Measurements from ENCODE around the gene RAC3. TPM values are rescaled to one million over a fixed set of nuclear protein-coding genes. Genes with fewer than 3 reads are reported as not detected.

RAC3 gene
- total and polyA plus RNA-seq, 9 donors = 7.2 to 15.3 (median 11.2) TPM

- H3K27ac ChIP-seq (ENCODE audit: low read length) = no peak overlapping the region
- no peak overlapping the region for H3K4me3 ChIP-seq (ENCODE audit: low read length)
- peaks cover 5% of the 10 kb centered on the region for H3K36me3 ChIP-seq (ENCODE audit: control insufficient read depth, insufficient read depth, low read length)
- no peak for DNase-seq
- H3K4me1 ChIP-seq (ENCODE audit: control insufficient read depth, insufficient read depth, low read length) = peaks cover 33% of the 10 kb centered on the region
- no peaks in the 10 kb centered on the region for H3K9me3 ChIP-seq (replicated peaks; ENCODE audit: control insufficient read depth, low read depth, low read length)
- WGBS (ENCODE audit: insufficient coverage) = 96% methylated on average over 16 of the region's 17 CpGs
- no peaks in the 10 kb centered on the region for H3K27me3 ChIP-seq (ENCODE audit: control insufficient read depth, insufficient read depth, low read length)
Measured at GRCh38 chr17:82024859-82025258, 6.6 kb upstream of the RAC3 start.

- 90% methylated on average over 24 of the region's 25 CpGs for WGBS (ENCODE audit: insufficient coverage)
- no peak for DNase-seq
- H3K4me1 ChIP-seq (ENCODE audit: control insufficient read depth, insufficient read depth, low read length) = peaks cover 39% of the 10 kb centered on the region
Measured at GRCh38 chr17:82025401-82026107, 5.9 kb upstream of the RAC3 start.

DNA sequence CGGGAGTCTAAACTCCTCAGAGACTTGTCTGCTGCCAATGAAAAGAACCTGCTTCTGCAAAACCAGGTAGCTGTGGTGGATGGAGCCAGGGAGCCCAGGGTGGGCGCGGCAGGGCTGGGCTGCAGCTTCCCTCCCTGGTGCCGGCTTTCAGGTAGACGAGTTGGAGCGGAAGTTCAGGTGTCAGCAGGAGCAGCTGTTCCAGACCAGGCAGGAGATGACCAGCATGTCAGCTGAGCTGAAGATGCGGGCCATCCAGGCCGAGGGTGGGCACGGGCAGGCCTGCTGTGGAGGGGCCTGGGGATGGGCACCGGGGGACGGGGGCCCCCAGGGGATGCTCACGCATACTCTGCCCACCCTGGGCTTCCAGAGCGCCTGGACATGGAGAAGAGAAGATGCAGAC, 3.2 kb upstream of the RAC3 start:
- DNase-seq = no peak
- peaks cover 37% of the 10 kb centered on the region for H3K4me1 ChIP-seq (ENCODE audit: control insufficient read depth, insufficient read depth, low read length)
- H3K9me3 ChIP-seq (replicated peaks; ENCODE audit: control insufficient read depth, low read depth, low read length) = no peaks in the 10 kb centered on the region
- no peak overlapping the region for H3K27ac ChIP-seq (ENCODE audit: low read length)
- H3K27me3 ChIP-seq (ENCODE audit: control insufficient read depth, insufficient read depth, low read length) = peaks cover 11% of the 10 kb centered on the region
- no peak overlapping the region for H3K4me3 ChIP-seq (ENCODE audit: low read length)
- peaks cover 5% of the 10 kb centered on the region for H3K36me3 ChIP-seq (ENCODE audit: control insufficient read depth, insufficient read depth, low read length)
- 94% methylated on average over 11 of the region's 13 CpGs for WGBS (ENCODE audit: insufficient coverage)

More at GRCh38 chr17:82025401-82026107, 5.9 kb upstream of the RAC3 start:
- no peaks in the 10 kb centered on the region for H3K9me3 ChIP-seq (replicated peaks; ENCODE audit: control insufficient read depth, low read depth, low read length)
- no peak overlapping the region for H3K27ac ChIP-seq (ENCODE audit: low read length)
- no peak overlapping the region for H3K4me3 ChIP-seq (ENCODE audit: low read length)
- no peaks in the 10 kb centered on the region for H3K27me3 ChIP-seq (ENCODE audit: control insufficient read depth, insufficient read depth, low read length)
- H3K36me3 ChIP-seq (ENCODE audit: control insufficient read depth, insufficient read depth, low read length) = peaks cover 5% of the 10 kb centered on the region

DNA sequence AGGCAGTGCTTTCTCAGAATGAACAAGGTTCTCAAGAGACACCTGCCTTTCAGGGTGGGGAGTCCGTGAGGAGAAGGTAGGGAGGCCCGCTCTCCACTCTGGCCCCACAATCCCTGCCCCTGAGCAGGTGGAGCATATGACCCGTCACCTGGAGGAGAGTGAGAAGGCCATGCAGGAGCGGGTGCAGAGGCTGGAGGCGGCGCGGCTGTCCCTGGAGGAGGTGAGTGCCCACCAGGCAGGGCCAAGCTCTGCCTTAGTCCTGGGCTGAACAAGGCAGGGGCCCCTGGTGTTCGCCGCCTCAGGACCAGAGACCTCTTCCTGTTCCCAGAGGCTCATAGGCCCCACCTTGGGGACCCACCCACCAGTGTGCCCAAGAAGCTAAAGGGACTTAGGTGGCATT, 2.5 kb upstream of the RAC3 start:
- Histone ChIP-seq H3K9me3 (replicated peaks; ENCODE audit: control insufficient read depth, low read depth, low read length) (no peaks in the 10 kb centered on the region), H3K36me3 (ENCODE audit: control insufficient read depth, insufficient read depth, low read length) (peaks cover 5% of the 10 kb centered on the region), H3K4me3 (ENCODE audit: low read length) (no peak overlapping the region), H3K27ac (ENCODE audit: low read length) (no peak overlapping the region), H3K4me1 (ENCODE audit: control insufficient read depth, insufficient read depth, low read length) (peaks cover 32% of the 10 kb centered on the region), H3K27me3 (ENCODE audit: control insufficient read depth, insufficient read depth, low read length) (peaks cover 11% of the 10 kb centered on the region)
- 94% methylated on average over 5 of the region's 9 CpGs for WGBS (ENCODE audit: insufficient coverage)
- no peak for DNase-seq

DNA sequence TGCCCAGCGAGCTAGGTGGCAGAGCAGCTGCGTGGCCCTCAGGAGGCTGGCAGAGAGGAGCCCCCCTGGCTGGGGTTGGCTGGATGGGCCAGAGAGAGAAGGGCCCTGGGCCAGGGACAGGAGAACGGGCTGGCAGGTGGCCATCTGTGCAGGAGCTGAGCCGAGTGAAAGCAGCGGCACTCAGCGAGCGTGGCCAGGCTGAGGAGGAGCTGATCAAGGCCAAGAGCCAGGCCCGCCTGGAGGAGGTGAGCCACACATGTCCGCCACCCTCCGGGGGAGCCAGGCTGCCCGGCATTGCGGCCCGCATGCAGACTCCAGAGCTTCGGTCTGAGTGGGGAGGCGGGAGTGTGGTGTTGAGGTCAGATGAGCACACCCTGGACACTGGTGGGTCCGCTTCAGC, 2.1 kb upstream of the RAC3 start:
- H3K27ac ChIP-seq (ENCODE audit: low read length) = no peak overlapping the region
- WGBS (ENCODE audit: insufficient coverage) = 86% methylated on average over 14 of the region's 16 CpGs

DNA sequence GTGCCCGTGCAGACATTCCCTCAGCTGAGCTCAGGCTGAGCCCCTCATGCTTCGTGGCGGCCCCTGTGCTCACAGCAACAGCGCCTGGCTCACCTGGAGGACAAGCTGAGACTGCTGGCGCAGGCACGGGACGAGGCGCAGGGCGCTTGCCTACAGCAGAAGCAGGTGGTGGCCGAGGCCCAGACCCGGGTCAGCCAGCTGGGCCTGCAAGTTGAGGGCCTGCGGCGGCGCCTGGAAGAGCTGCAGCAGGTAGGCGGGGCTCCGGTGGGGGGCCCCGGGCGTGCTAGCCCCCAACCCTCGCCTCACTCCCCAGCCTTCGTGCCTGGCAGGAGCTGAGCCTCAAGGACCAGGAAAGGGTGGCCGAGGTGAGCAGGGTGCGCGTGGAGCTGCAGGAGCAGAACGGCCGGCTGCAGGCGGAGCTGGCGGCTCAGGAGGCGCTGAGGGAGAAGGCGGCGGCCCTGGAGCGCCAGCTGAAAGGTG, 1.4 kb upstream of the RAC3 start:
- Histone ChIP-seq H3K9me3 (replicated peaks; ENCODE audit: control insufficient read depth, low read depth, low read length) (no peaks in the 10 kb centered on the region), H3K27ac (ENCODE audit: low read length) (no peak overlapping the region), H3K27me3 (ENCODE audit: control insufficient read depth, insufficient read depth, low read length) (peaks cover 11% of the 10 kb centered on the region), H3K4me3 (ENCODE audit: low read length) (no peak overlapping the region), H3K36me3 (ENCODE audit: control insufficient read depth, insufficient read depth, low read length) (peaks cover 8% of the 10 kb centered on the region), H3K4me1 (ENCODE audit: control insufficient read depth, insufficient read depth, low read length) (peaks cover 27% of the 10 kb centered on the region)
- DNase-seq = no peak
- WGBS (ENCODE audit: insufficient coverage) = 40% methylated on average over 30 of the region's 31 CpGs

More for the DNA sequence above, 2.1 kb upstream of the RAC3 start:
- H3K36me3 ChIP-seq (ENCODE audit: control insufficient read depth, insufficient read depth, low read length) = peaks cover 8% of the 10 kb centered on the region
- H3K27me3 ChIP-seq (ENCODE audit: control insufficient read depth, insufficient read depth, low read length) = peaks cover 11% of the 10 kb centered on the region
- H3K4me3 ChIP-seq (ENCODE audit: low read length) = no peak overlapping the region
- peaks cover 28% of the 10 kb centered on the region for H3K4me1 ChIP-seq (ENCODE audit: control insufficient read depth, insufficient read depth, low read length)
- no peaks in the 10 kb centered on the region for H3K9me3 ChIP-seq (replicated peaks; ENCODE audit: control insufficient read depth, low read depth, low read length)
- DNase-seq = no peak

GRCh38 chr17:82030470-82031302, 792 bp upstream of the RAC3 start:
- DNase-seq = peak; percentile 82
- 1% methylated on average over 94 of the region's 94 CpGs for WGBS (ENCODE audit: insufficient coverage)

GRCh38 chr17:82031885-82032627, 578 bp downstream of the RAC3 start:
- H3K36me3 ChIP-seq (ENCODE audit: control insufficient read depth, insufficient read depth, low read length) = peaks cover 13% of the 10 kb centered on the region
- DNase-seq = no peak
- peaks cover 38% of the 10 kb centered on the region for H3K4me1 ChIP-seq (ENCODE audit: control insufficient read depth, insufficient read depth, low read length)
- H3K9me3 ChIP-seq (replicated peaks; ENCODE audit: control insufficient read depth, low read depth, low read length) = no peaks in the 10 kb centered on the region
- WGBS (ENCODE audit: insufficient coverage) = 7% methylated on average over 57 of the region's 59 CpGs
- H3K4me3 ChIP-seq (ENCODE audit: low read length) = peak overlapping the region; percentile 34
- H3K27me3 ChIP-seq (ENCODE audit: control insufficient read depth, insufficient read depth, low read length) = peaks cover 11% of the 10 kb centered on the region
- H3K27ac ChIP-seq (ENCODE audit: low read length) = no peak overlapping the region

More at GRCh38 chr17:82030470-82031302, 792 bp upstream of the RAC3 start:
- H3K4me3 ChIP-seq (ENCODE audit: low read length) = peak overlapping the region; percentile 49
- H3K27ac ChIP-seq (ENCODE audit: low read length) = peak overlapping the region; percentile 55
- H3K4me1 ChIP-seq (ENCODE audit: control insufficient read depth, insufficient read depth, low read length) = peaks cover 27% of the 10 kb centered on the region
- H3K27me3 ChIP-seq (ENCODE audit: control insufficient read depth, insufficient read depth, low read length) = peaks cover 11% of the 10 kb centered on the region
- no peaks in the 10 kb centered on the region for H3K9me3 ChIP-seq (replicated peaks; ENCODE audit: control insufficient read depth, low read depth, low read length)
- H3K36me3 ChIP-seq (ENCODE audit: control insufficient read depth, insufficient read depth, low read length) = peaks cover 8% of the 10 kb centered on the region

GRCh38 chr17:82033359-82034085, 2.0 kb downstream of the RAC3 start:
- Histone ChIP-seq H3K4me3 (ENCODE audit: low read length) (no peak overlapping the region), H3K4me1 (ENCODE audit: control insufficient read depth, insufficient read depth, low read length) (peaks cover 40% of the 10 kb centered on the region), H3K27me3 (ENCODE audit: control insufficient read depth, insufficient read depth, low read length) (peaks cover 11% of the 10 kb centered on the region), H3K9me3 (replicated peaks; ENCODE audit: control insufficient read depth, low read depth, low read length) (no peaks in the 10 kb centered on the region), H3K36me3 (ENCODE audit: control insufficient read depth, insufficient read depth, low read length) (peaks cover 8% of the 10 kb centered on the region), H3K27ac (ENCODE audit: low read length) (no peak overlapping the region)
- no peak for DNase-seq
- 87% methylated on average over 20 of the region's 38 CpGs for WGBS (ENCODE audit: insufficient coverage)
